Motor neuron (in vitro differentiated cells): ENCODE data around the gene KCTD19. TPM values are rescaled to one million over a fixed set of nuclear protein-coding genes. Genes with fewer than 3 reads are reported as not detected.

Source experiments
- ATAC-seq, 8 experiments: fragments of 200-7000 bp; cut with Tn5 transposase; replicated peaks in 6 of 8; 2 replicates each; pipeline ENCODE4 v1.8.0; 2021; ENCODE audit warnings: mild to moderate bottlenecking in 8 of 8, moderate library complexity in 8 of 8
- H3K27ac ChIP-seq, 2 donors: fragments of 250-450 bp; sonication (Bioruptor Pico); 2 replicates each; pipeline ENCODE4 v1.9.0; 2021; ENCODE audit warnings: antibody characterized with exemption in 2 of 2, mild to moderate bottlenecking in 2 of 2, moderate library complexity in 1 of 2
- H3K4me1 ChIP-seq, 2 donors: fragments of 250-450 bp; sonication (Bioruptor Pico); replicated peaks in 1 of 2; 2 replicates each; pipeline ENCODE4 v1.6.1; 2021; ENCODE audit warnings: antibody characterized with exemption in 2 of 2, mild to moderate bottlenecking in 2 of 2, moderate library complexity in 1 of 2
- H3K4me3 ChIP-seq, 5 donors: fragments of 250-450 bp; sonication (Bioruptor Pico); 2 replicates each; pipeline ENCODE4 v1.9.0; 2021; ENCODE audit warnings: antibody characterized with exemption in 5 of 5, mild to moderate bottlenecking in 5 of 5, moderate library complexity in 4 of 5
- WGBS, 10 experiments: fragments of 450-650 bp; shearing (Covaris generic); methylation state at CpG; one replicate each; pipeline ENCODE4 v1.0.0; 2022; 5-methylcytosine and 5-hydroxymethylcytosine counted together
- in situ Hi-C, 9 experiments: fragments of 400-800 bp; cut with MboI; loops; one replicate each; pipeline ENCODE4 v1.15.0; 2021; ENCODE audit warnings: low sequenced_read_pairs in 9 of 9, low pct_unique_long_range_greater_than_20kb in 2 of 9; ENCODE audit not compliant: unreplicated experiment in 9 of 9
- total RNA-seq, 8 experiments: library from RNA; unstranded; fragments of 300-600 nt; gene quantifications; 2 replicates each; pipeline versions ENCODE4 v1.2.3 to v1.2.4, GENCODE V29; 2022

The KCTD19 gene
- total RNA-seq, 8 experiments from 2014 or later, result 0.15 to 1.8 (median 0.90) TPM

DNA sequence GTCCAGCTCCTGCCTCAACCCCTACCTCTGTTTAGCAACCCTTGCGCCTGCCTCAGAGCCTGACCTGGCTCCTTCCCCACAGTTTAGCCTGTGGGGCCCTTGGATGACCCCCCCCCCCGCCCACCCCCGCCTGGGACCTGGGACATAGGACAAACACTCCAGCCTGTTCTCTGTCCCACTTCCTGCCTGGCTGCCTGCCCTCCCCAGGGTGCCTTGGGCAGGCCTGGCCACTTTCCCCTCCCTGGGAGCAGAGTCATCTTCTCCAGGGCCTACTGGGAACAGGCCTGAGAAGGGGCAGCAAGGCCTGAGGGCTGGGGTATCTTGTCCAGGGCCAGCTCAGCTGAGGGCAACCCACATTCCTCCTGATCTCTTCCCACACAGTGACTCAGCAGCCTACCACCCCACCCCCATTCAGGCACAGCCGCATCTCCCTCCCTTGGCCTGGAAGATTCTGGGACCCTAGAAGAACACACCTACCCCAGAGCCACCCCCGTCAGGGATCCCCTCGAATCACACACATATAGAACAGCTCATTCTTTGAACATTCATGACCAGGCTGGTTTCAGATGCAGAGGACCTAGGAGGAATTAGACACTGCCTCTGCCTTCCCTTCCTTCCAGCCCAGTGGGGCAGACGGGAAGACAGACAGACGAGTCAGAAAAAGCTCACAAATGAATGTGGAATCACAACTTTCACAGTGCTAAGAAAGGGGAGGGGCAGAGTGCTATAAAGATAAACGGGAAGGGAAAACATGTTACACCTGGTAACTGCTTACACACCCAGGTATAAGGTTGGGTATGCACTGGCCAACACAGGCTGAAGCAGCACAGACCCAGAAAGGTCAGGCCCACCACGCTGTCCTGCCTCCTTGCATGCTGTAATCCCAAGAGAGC is 85.3 kb downstream of the KCTD19 start:
- ATAC-seq, result peak in 5 of 8 experiments; percentile 2 to 12 (median 6)
- peaks cover 3 to 5% of the 10 kb centered on the region in 2 donors for H3K4me1 ChIP-seq
- no peak overlapping the region for H3K27ac ChIP-seq
- in situ Hi-C loops, result loop anchor here in 1 of 9 experiments (25.0 kb wide), 1 partner anchor 171 kb away; the partner anchor contains the start of gene ZDHHC1
- WGBS, 10 experiments, result 40 to 100% (median 73%) methylated on average over 1 to 5 of the region's 10 CpGs; no CpG with 5 or more reads in 4 of the 10 experiments
- H3K4me3 ChIP-seq, result no peak overlapping the region

DNA sequence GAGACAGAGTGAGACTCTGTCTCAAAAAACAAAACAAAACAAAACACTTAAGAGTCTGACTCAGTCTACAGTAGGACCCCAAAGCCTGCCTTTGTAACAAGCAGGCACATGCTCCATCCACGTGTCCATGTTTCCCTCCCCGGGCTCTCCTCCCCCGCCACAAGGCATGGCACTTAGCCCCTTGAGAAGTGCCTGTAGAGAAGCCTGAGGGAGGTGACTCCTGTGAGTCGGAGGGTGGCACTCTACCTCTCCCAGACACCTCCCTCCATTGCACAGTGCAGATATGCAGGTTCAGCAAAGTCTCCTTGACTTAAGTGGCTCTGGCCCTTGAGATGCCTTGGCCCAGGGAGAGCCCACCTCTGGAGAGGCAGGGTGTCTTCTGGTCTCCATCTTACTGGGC is 86.0 kb downstream of the KCTD19 start:
- no peak for ATAC-seq
- WGBS, 10 experiments, result 80 to 100% (median 85%) methylated on average over 1 to 3 of the region's 4 CpGs; no CpG with 5 or more reads in 6 of the 10 experiments
- Histone ChIP-seq H3K27ac (no peak overlapping the region), H3K4me1 (peaks cover 5 to 6% of the 10 kb centered on the region in 2 donors), H3K4me3 (no peak overlapping the region)
- in situ Hi-C loops, result loop anchor here in 1 of 9 experiments (25.0 kb wide), 1 partner anchor 172 kb away; the partner anchor contains the start of gene ZDHHC1

Other genes with a start within 250 kb of the KCTD19 start
- 10 to 100 TPM; 10.4 to 18.8 (median 14.9) TPM for gene PHAF1, start 216.8 kb downstream of the KCTD19 start, total RNA-seq
- 10 to 100 TPM in 2 of 8 experiments, 1 to 10 TPM in 4, under 1 TPM in 2; 0.54 to 20.9 (median 4.3) TPM for gene B3GNT9, start 175.7 kb downstream of the KCTD19 start, total RNA-seq
- gene TRADD, start 166.8 kb downstream of the KCTD19 start, total RNA-seq, result 10 to 100 TPM in 3 of 8 experiments, 1 to 10 TPM in 4, under 1 TPM in 1; 0.42 to 18.0 (median 6.6) TPM
- gene FBXL8, start 166.8 kb downstream of the KCTD19 start, total RNA-seq, result 10 to 100 TPM in 3 of 8 experiments, 1 to 10 TPM in 5; 1.0 to 44.5 (median 9.0) TPM
- 10 to 100 TPM in 7 of 8 experiments, 1 to 10 TPM in 1; 4.6 to 33.1 (median 18.4) TPM for gene HSF4, start 162.0 kb downstream of the KCTD19 start, total RNA-seq
- 10 to 100 TPM in 7 of 8 experiments, 1 to 10 TPM in 1; 7.3 to 28.0 (median 15.3) TPM for gene NOL3, start 156.2 kb downstream of the KCTD19 start, total RNA-seq
- gene MATCAP1, start 142.8 kb downstream of the KCTD19 start, total RNA-seq, result 10 to 100 TPM; 13.9 to 93.4 (median 55.0) TPM
- gene EXOC3L1, start 136.6 kb downstream of the KCTD19 start, total RNA-seq, result 1 to 10 TPM in 4 of 8 experiments, under 1 TPM in 4; 0.29 to 3.6 (median 0.98) TPM
- gene E2F4, start 134.6 kb downstream of the KCTD19 start, total RNA-seq, result 10 to 100 TPM; 27.7 to 83.7 (median 48.5) TPM
- 1 to 10 TPM in 5 of 8 experiments, under 1 TPM in 3; 0.43 to 2.8 (median 1.2) TPM for gene ELMO3, start 127.6 kb downstream of the KCTD19 start, total RNA-seq
- 10 to 100 TPM; 39.4 to 83.1 (median 58.0) TPM for gene TMEM208, start 99.6 kb downstream of the KCTD19 start, total RNA-seq
- gene FHOD1, start 79.3 kb downstream of the KCTD19 start, total RNA-seq, result 10 to 100 TPM in 7 of 8 experiments, 1 to 10 TPM in 1; 5.5 to 26.8 (median 12.1) TPM
- 1 to 10 TPM in 7 of 8 experiments, under 1 TPM in 1; 0.92 to 2.4 (median 1.4) TPM for gene SLC9A5, start 77.8 kb downstream of the KCTD19 start, total RNA-seq
- 10 to 100 TPM in 2 of 8 experiments, 1 to 10 TPM in 6; 1.4 to 39.0 (median 5.6) TPM for gene PLEKHG4, start 47.2 kb downstream of the KCTD19 start, total RNA-seq
- 1 to 10 TPM in 2 of 8 experiments, under 1 TPM in 2, not detected in 4; 0.43 to 1.5 (median 1.0) TPM for gene LRRC36, start 74 bp upstream of the KCTD19 start, total RNA-seq
- 100 to 1,000 TPM in 1 of 8 experiments, 10 to 100 TPM in 4, 1 to 10 TPM in 2, under 1 TPM in 1; 0.85 to 247 (median 33.2) TPM for gene TPPP3, start 66.8 kb upstream of the KCTD19 start, total RNA-seq
- gene ZDHHC1, start 89.7 kb upstream of the KCTD19 start, total RNA-seq, result 10 to 100 TPM in 1 of 8 experiments, 1 to 10 TPM in 7; 3.4 to 14.6 (median 4.6) TPM
- 10 to 100 TPM in 4 of 8 experiments, 1 to 10 TPM in 3, under 1 TPM in 1; 0.64 to 17.4 (median 6.8) TPM for gene HSD11B2, start 104.4 kb upstream of the KCTD19 start, total RNA-seq
- gene ATP6V0D1, start 154.4 kb upstream of the KCTD19 start, total RNA-seq, result 100 to 1,000 TPM in 2 of 8 experiments, 10 to 100 TPM in 6; 56.6 to 139 (median 69.4) TPM
- gene AGRP, start 156.8 kb upstream of the KCTD19 start, total RNA-seq, result under 1 TPM in 3 of 8 experiments, not detected in 5; 0.27 to 0.81 (median 0.66) TPM
- gene RIPOR1, start 202.1 kb upstream of the KCTD19 start, total RNA-seq, result 10 to 100 TPM; 11.2 to 35.5 (median 19.4) TPM
- 10 to 100 TPM; 19.6 to 47.6 (median 31.2) TPM for gene CTCF, start 235.8 kb upstream of the KCTD19 start, total RNA-seq